ENCODE measurements around the gene CDH13. TPM values are rescaled to one million over a fixed set of nuclear protein-coding genes. Genes with fewer than 3 reads are reported as not detected.

The CDH13 gene
- total and polyA plus RNA-seq, 2 experiments from 2014 or later: 2.9 to 4.8 TPM

GRCh38 chr16:83269541-83269940 is 642.8 kb downstream of the CDH13 start:
- H3K27me3 ChIP-seq: no peaks in the 10 kb centered on the region
- no peak overlapping the region for H3K27ac ChIP-seq
- H3K4me1 ChIP-seq (ENCODE audit: low read depth): no peaks in the 10 kb centered on the region
- H3K36me3 ChIP-seq: no peaks in the 10 kb centered on the region
- no peaks in the 10 kb centered on the region for H3K9me3 ChIP-seq (ENCODE audit: low read depth)
- DNase-seq (ENCODE audit: low read depth in 1 of 2, low spot score in 1 of 2): no peak
- no peak overlapping the region for H3K4me3 ChIP-seq
- TF ChIP-seq, protein P1, sequence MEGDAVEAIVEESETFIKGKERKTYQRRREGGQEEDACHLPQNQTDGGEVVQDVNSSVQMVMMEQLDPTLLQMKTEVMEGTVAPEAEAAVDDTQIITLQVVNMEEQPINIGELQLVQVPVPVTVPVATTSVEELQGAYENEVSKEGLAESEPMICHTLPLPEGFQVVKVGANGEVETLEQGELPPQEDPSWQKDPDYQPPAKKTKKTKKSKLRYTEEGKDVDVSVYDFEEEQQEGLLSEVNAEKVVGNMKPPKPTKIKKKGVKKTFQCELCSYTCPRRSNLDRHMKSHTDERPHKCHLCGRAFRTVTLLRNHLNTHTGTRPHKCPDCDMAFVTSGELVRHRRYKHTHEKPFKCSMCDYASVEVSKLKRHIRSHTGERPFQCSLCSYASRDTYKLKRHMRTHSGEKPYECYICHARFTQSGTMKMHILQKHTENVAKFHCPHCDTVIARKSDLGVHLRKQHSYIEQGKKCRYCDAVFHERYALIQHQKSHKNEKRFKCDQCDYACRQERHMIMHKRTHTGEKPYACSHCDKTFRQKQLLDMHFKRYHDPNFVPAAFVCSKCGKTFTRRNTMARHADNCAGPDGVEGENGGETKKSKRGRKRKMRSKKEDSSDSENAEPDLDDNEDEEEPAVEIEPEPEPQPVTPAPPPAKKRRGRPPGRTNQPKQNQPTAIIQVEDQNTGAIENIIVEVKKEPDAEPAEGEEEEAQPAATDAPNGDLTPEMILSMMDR (IDR thresholded peaks at IDR 0.05; ENCODE audit: low read depth, low read length): no peak

- H3K27ac ChIP-seq: no peak overlapping the region
- DNase-seq (ENCODE audit: low read depth in 1 of 2, low spot score in 1 of 2): no peak
- no peaks in the 10 kb centered on the region for H3K27me3 ChIP-seq
- no peak overlapping the region for H3K4me3 ChIP-seq
- TF ChIP-seq, protein P1 (IDR thresholded peaks at IDR 0.05; ENCODE audit: low read depth, low read length): no peak
- H3K4me1 ChIP-seq (ENCODE audit: low read depth): no peaks in the 10 kb centered on the region
- no peaks in the 10 kb centered on the region for H3K9me3 ChIP-seq (ENCODE audit: low read depth)
- no peaks in the 10 kb centered on the region for H3K36me3 ChIP-seq
Measured at GRCh38 chr16:83270061-83270460, 643.3 kb downstream of the CDH13 start.

DNA sequence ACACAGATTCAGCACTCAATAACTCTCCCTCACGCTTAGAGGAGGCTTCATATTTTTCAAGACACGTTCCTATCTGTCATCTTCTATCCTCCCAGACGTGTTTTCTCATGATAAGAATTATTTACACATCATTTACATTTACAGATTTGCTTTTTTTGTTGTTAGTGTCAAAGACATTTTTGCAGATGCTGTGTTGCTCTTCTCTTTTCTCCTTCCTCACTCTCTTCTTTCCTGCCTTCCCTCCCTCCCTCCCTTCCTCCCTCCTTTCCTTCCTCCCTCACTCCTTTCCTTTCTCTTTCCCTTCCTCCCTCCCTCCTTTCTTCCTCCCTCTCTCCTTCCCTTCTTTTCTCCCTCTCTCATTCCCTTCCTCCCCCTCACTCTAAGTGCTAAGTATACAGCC is 643.9 kb downstream of the CDH13 start:
- no peaks in the 10 kb centered on the region for H3K27me3 ChIP-seq
- no peak overlapping the region for H3K27ac ChIP-seq
- H3K4me3 ChIP-seq: no peak overlapping the region
- DNase-seq (ENCODE audit: low read depth in 1 of 2, low spot score in 1 of 2): no peak
- H3K4me1 ChIP-seq (ENCODE audit: low read depth): no peaks in the 10 kb centered on the region
- no peaks in the 10 kb centered on the region for H3K36me3 ChIP-seq
- TF ChIP-seq, protein P1 (IDR thresholded peaks at IDR 0.05; ENCODE audit: low read depth, low read length): no peak
- no peaks in the 10 kb centered on the region for H3K9me3 ChIP-seq (ENCODE audit: low read depth)

GRCh38 chr16:83271123-83271522 is 644.4 kb downstream of the CDH13 start:
- TF ChIP-seq, protein P1 (IDR thresholded peaks at IDR 0.05; ENCODE audit: low read depth, low read length): no peak
- Histone ChIP-seq H3K36me3 (no peaks in the 10 kb centered on the region), H3K27ac (no peak overlapping the region), H3K9me3 (ENCODE audit: low read depth) (no peaks in the 10 kb centered on the region), H3K27me3 (no peaks in the 10 kb centered on the region), H3K4me1 (ENCODE audit: low read depth) (no peaks in the 10 kb centered on the region), H3K4me3 (no peak overlapping the region)
- DNase-seq (ENCODE audit: low read depth in 1 of 2, low spot score in 1 of 2): no peak

DNA sequence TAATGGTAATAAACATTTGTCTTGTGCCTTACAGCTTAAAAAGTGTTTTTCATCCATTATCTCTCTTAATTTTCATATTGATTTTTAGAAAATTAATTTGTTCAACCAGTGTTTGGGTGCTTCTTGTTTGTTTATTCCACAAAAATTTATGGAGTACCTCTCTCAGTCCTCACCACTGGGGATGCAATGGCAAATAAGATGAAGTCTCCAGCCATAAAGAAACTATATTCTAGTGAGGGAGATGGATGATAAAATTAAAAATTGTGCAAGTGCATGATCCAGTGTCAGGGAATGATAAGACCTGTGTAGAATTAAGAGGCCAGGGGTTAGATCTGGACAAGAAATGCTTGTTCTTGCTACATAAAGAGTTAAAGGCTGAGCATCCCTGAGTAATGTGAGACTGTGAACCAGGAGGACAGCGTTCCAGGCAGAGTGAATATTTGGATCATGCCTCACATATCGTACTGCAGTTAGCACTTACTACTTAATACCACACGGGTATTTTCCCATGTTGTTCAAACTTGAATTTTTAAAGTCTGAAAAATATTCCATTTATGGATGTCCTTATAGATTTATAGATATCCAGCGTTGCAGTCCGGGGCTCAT is 645.3 kb downstream of the CDH13 start:
- no peak overlapping the region for H3K27ac ChIP-seq
- no peaks in the 10 kb centered on the region for H3K27me3 ChIP-seq
- no peak overlapping the region for H3K4me3 ChIP-seq
- no peaks in the 10 kb centered on the region for H3K9me3 ChIP-seq (ENCODE audit: low read depth)
- H3K4me1 ChIP-seq (ENCODE audit: low read depth): no peaks in the 10 kb centered on the region
- no peak for DNase-seq (ENCODE audit: low read depth in 1 of 2, low spot score in 1 of 2)
- TF ChIP-seq, protein P1 (IDR thresholded peaks at IDR 0.05; ENCODE audit: low read depth, low read length): no peak
- no peaks in the 10 kb centered on the region for H3K36me3 ChIP-seq

Measured in cardiac muscle cell (in vitro differentiated cells and primary cell).